K562 (cell line): ENCODE data around the gene RBKS. TPM values are rescaled to one million over a fixed set of nuclear protein-coding genes. Genes with fewer than 3 reads are reported as not detected.
A peak's percentile ranks its signal among the peaks of the same experiment; 100 is the strongest.

Source experiments
- ATAC-seq: fragments of 200-7000 bp; cut with Tn5 transposase; 3 replicates; pipeline ENCODE4 v1.9.1; 2020; ENCODE audit warnings: moderate library complexity
- BruUV-seq: library from RNA; stranded (reverse); fragments of 400-500 nt; replicated peaks from 2 replicates; lab custom pipeline; 2021; lab: Mats Ljungman, UMichigan
- CTCF ChIA-PET: fragments of 300-600 bp; formaldehyde crosslinking; extraction: SDS; loops from one replicate; lab custom pipeline; 2021; ENCODE audit warnings: low intra/inter-chr PET ratio; lab: Yijun Ruan, JAX
- POLR2A ChIA-PET: fragments of 300-600, 350-650 bp; sonication (Branson Sonifier 250); formaldehyde crosslinking; extraction: SDS; loops from one replicate; lab custom pipeline; 2021; ENCODE audit warnings: antibody characterized with exemption, inconsistent platforms; lab: Yijun Ruan, JAX
- DNase-seq, 4 experiments: peaks; one replicate each; pipeline versions ENCODE4 v3.0.0 to v3.0.0-alpha.2; 2011 to 2018; ENCODE audit warnings: low spot score in 3 of 4, mixed read lengths in 3 of 4; ENCODE audit errors: extremely low read depth in 1 of 4
- FAIRE-seq: peaks from 2 replicates; lab custom pipeline; 2011; peaks lifted over from hg19 to GRCh38; lab: Jason Lieb, UNC
- H2AFZ ChIP-seq: 2 replicates; pipeline ENCODE4 v1.6.0; 2011; ENCODE audit warnings: low read depth, low read length, control low read depth, inconsistent platforms
- H3K27ac ChIP-seq: fragments of 200-600 bp; 3 replicates; pipeline ENCODE4 v1.8.0; 2011; ENCODE audit warnings: low read depth, mild to moderate bottlenecking, control low read depth, inconsistent platforms, low read length, moderate library complexity, mixed read lengths; ENCODE audit errors: extremely low read depth
- H3K27me3 ChIP-seq, 2 experiments: fragments of 300-600 bp in 1 of 2; 2 replicates in 1 of 2; 3 replicates in 1 of 2; pipeline versions ENCODE4 v1.6.0 to v1.8.0; 2011; ENCODE audit warnings: inconsistent platforms in 2 of 2, low read length in 2 of 2, mild to moderate bottlenecking in 1 of 2, mixed read lengths in 1 of 2, moderate library complexity in 1 of 2; ENCODE audit not compliant: control insufficient read depth in 2 of 2, insufficient read depth in 2 of 2
- H3K36me3 ChIP-seq: fragments of 300-600 bp; 3 replicates; pipeline ENCODE4 v1.8.0; 2011; ENCODE audit warnings: mild to moderate bottlenecking, low read length, inconsistent platforms; ENCODE audit not compliant: control insufficient read depth, insufficient read depth
- H3K4me1 ChIP-seq, 2 experiments: fragments of 200-600 bp in 1 of 2; replicated peaks in 1 of 2; 2 replicates in 1 of 2; 3 replicates in 1 of 2; pipeline versions ENCODE4 v1.5.1 to v1.8.0; 2011; ENCODE audit warnings: inconsistent platforms in 2 of 2, low read length in 2 of 2, mild to moderate bottlenecking in 1 of 2, mixed read lengths in 1 of 2, moderate library complexity in 1 of 2; ENCODE audit not compliant: control insufficient read depth in 2 of 2, insufficient read depth in 2 of 2
- H3K4me2 ChIP-seq: 2 replicates; pipeline ENCODE4 v1.6.1; 2011; ENCODE audit warnings: low read length, control low read depth, inconsistent platforms, mixed read lengths; ENCODE audit not compliant: insufficient read depth
- H3K4me3 ChIP-seq: fragments of 200-600 bp; sonication (generic), shearing (Covaris generic); 2 replicates; pipeline ENCODE4 v1.5.1; 2016; ENCODE audit warnings: control low read depth, inconsistent platforms
- H3K79me2 ChIP-seq: fragments of 200-600 bp; 3 replicates; pipeline ENCODE4 v1.8.0; 2011; ENCODE audit warnings: low read length, inconsistent platforms; ENCODE audit not compliant: control insufficient read depth, insufficient read depth
- H3K9ac ChIP-seq, 2 experiments: 2 replicates each; pipeline versions ENCODE4 v1.6.0 to v1.6.1; 2011; ENCODE audit warnings: low read depth in 2 of 2, low read length in 2 of 2, control low read depth in 1 of 2, inconsistent platforms in 1 of 2, mild to moderate bottlenecking in 1 of 2, mixed read lengths in 1 of 2; ENCODE audit not compliant: insufficient read depth in 1 of 2
- H3K9me1 ChIP-seq: one replicate; pipeline ENCODE4 v1.6.0; 2011; ENCODE audit warnings: inconsistent platforms, mild to moderate bottlenecking, low read length, moderate library complexity; ENCODE audit not compliant: control insufficient read depth, insufficient read depth
- H3K9me3 ChIP-seq: replicated peaks from 2 replicates; pipeline ENCODE4 v1.5.1; 2011; ENCODE audit warnings: low read depth, low read length, inconsistent platforms; ENCODE audit not compliant: control insufficient read depth, insufficient read depth
- H4K20me1 ChIP-seq: replicated peaks from 2 replicates; pipeline ENCODE4 v1.6.1; 2011; ENCODE audit warnings: low read length, inconsistent platforms, mixed read lengths; ENCODE audit not compliant: control insufficient read depth, insufficient read depth
- ADNP ChIP-seq: fragments of 200-800 bp; sonication (Bioruptor generic); IDR thresholded peaks from 2 replicates; pipeline ENCODE4 v1.6.1; 2016; ENCODE audit warnings: missing genetic modification characterization, missing compliant biosample characterization
- CBX8 ChIP-seq: fragments of 200-600 bp; sonication (generic); IDR thresholded peaks from 2 replicates; pipeline ENCODE4 v1.6.1; 2012; ENCODE audit warnings: borderline replicate concordance, mixed run types, low read depth, mild to moderate bottlenecking, moderate library complexity, mixed read lengths, low read length, control low read depth, inconsistent platforms; ENCODE audit not compliant: poor library complexity, severe bottlenecking; ENCODE audit errors: extremely low read depth
- CTBP1 ChIP-seq: fragments of 450-650 bp; IDR thresholded peaks from 2 replicates; pipeline ENCODE4 v1.6.1; 2016; ENCODE audit warnings: borderline replicate concordance
- DPF2 ChIP-seq: fragments of 450-650 bp; IDR thresholded peaks from 2 replicates; pipeline ENCODE4 v1.6.1; 2016
- EWSR1 ChIP-seq: fragments of 450-650 bp; IDR thresholded peaks from 2 replicates; pipeline ENCODE4 v1.6.1; 2018; ENCODE audit warnings: borderline replicate concordance, mild to moderate bottlenecking, low read depth, moderate library complexity; ENCODE audit not compliant: partially characterized antibody
- HMG20A ChIP-seq: fragments of 450-650 bp; formaldehyde crosslinking; conservative IDR thresholded peaks from 2 replicates; pipeline ENCODE4 v1.4.0; 2020; ENCODE audit warnings: mild to moderate bottlenecking, mixed read lengths
- MEF2D ChIP-seq: conservative IDR thresholded peaks from 2 replicates; pipeline ENCODE4 v1.6.1; 2016; ENCODE audit warnings: low read depth, missing genetic modification characterization, missing compliant biosample characterization
- NFE2L1 ChIP-seq: fragments of 450-650 bp; IDR thresholded peaks from 2 replicates; pipeline ENCODE4 v1.6.1; 2016; ENCODE audit warnings: missing genetic modification characterization, low read depth, mild to moderate bottlenecking, missing compliant biosample characterization, moderate library complexity, borderline replicate concordance
- PCBP1 ChIP-seq: fragments of 200-400 bp; formaldehyde crosslinking; IDR thresholded peaks from 2 replicates; pipeline ENCODE4 v1.6.1; 2018; ENCODE audit warnings: mild to moderate bottlenecking, low read depth, low read length; ENCODE audit not compliant: poor library complexity, severe bottlenecking
- PHF8 ChIP-seq: fragments of 200-600 bp; sonication (generic); IDR thresholded peaks from 2 replicates; pipeline ENCODE4 v1.6.1; 2012; ENCODE audit warnings: mixed run types, mild to moderate bottlenecking, inconsistent platforms, low read length, moderate library complexity, borderline replicate concordance
- POLR3A ChIP-seq: IDR thresholded peaks from 2 replicates; pipeline ENCODE4 v1.6.1; 2011; ENCODE audit warnings: borderline replicate concordance, mild to moderate bottlenecking, moderate library complexity; ENCODE audit not compliant: insufficient read length, insufficient read depth; ENCODE audit errors: extremely low read depth
- PTBP1 ChIP-seq: fragments of 200-400 bp; formaldehyde crosslinking; IDR thresholded peaks from 2 replicates; pipeline ENCODE4 v1.6.1; 2017; ENCODE audit warnings: low read depth, low read length
- SOX6 ChIP-seq: fragments of 450-650 bp; IDR thresholded peaks from 2 replicates; pipeline ENCODE4 v1.6.1; 2014; ENCODE audit warnings: mild to moderate bottlenecking
- TRIM28 ChIP-seq: fragments of 450-650 bp; IDR thresholded peaks from 2 replicates; pipeline ENCODE4 v1.6.1; 2017
- ZNF282 ChIP-seq: sonication (generic); formaldehyde crosslinking; IDR thresholded peaks from 2 replicates; pipeline ENCODE4 v1.8.1; 2023; ENCODE audit warnings: missing genetic modification reagents
- WGBS: fragments of 100-300 bp; shearing (Covaris generic); methylation state at CpG from one replicate; pipeline ENCODE4 v1.1.6; 2016; ENCODE audit warnings: low coverage, mixed read lengths; ENCODE audit not compliant: insufficient coverage; ENCODE audit errors: missing lambda C conversion rate; 5-methylcytosine and 5-hydroxymethylcytosine counted together
- in situ Hi-C: fragments of 300-500 bp; cut with MboI; formaldehyde crosslinking; loops from 4 replicates; pipeline ENCODE4 v1.15.0; 2018; ENCODE audit warnings: inconsistent platforms, mixed read lengths
- intact Hi-C: fragments of 100-400 bp; cut with micrococcal nuclease; formaldehyde crosslinking; loops from 2 replicates; pipeline ENCODE4 v1.14.2; 2022
- polyA plus RNA-seq, 8 experiments: library from polyadenylated mRNA; depleted of rRNA in 4 of 8; stranded (reverse) in 5 of 8; unstranded in 3 of 8; fragments of >200 nt; fragmentation: Nextera tagmentation in 2 of 8; fragmentation: Illumina TruSeq in 1 of 8; extraction: Ambion mirVana in 2 of 8; extraction: Trizol in 1 of 8; gene quantifications; 2 replicates each; pipeline versions ENCODE4 v1.2.1 to v1.2.3, GENCODE V29; 2011 to 2014; ENCODE audit warnings: inconsistent platforms in 1 of 8, missing spikeins in 1 of 8
- total RNA-seq, 7 experiments: library from RNA; depleted of rRNA in 6 of 7; stranded (reverse); fragments of >200 nt in 6 of 7; fragmentation: Illumina TruSeq in 2 of 7; extraction: Trizol in 2 of 7; gene quantifications; 2 replicates each; pipeline versions ENCODE4 v1.2.1 to v1.2.3, GENCODE V29; 2011 to 2021; ENCODE audit warnings: low replicate concordance in 1 of 7
- TF ChIP-seq, protein P1 (sequence below): IDR thresholded peaks from 2 replicates; pipeline ENCODE4 v1.6.1; 2011; ENCODE audit warnings: borderline replicate concordance, low read depth, mild to moderate bottlenecking, moderate library complexity, low read length; ENCODE audit not compliant: insufficient read depth, poor library complexity, severe bottlenecking
- TF ChIP-seq, protein P2 (sequence below): fragments of 200-800 bp; sonication (Bioruptor generic); IDR thresholded peaks from 2 replicates; pipeline ENCODE4 v1.6.1; 2017; ENCODE audit warnings: missing genetic modification characterization, missing compliant biosample characterization

The RBKS gene
- total and polyA plus RNA-seq, 9 of the 15 experiments (the other 6 are each of a cell fraction or from before 2014, with no cell fraction given) = 0.06 to 0.39 (median 0.19) TPM

DNA sequence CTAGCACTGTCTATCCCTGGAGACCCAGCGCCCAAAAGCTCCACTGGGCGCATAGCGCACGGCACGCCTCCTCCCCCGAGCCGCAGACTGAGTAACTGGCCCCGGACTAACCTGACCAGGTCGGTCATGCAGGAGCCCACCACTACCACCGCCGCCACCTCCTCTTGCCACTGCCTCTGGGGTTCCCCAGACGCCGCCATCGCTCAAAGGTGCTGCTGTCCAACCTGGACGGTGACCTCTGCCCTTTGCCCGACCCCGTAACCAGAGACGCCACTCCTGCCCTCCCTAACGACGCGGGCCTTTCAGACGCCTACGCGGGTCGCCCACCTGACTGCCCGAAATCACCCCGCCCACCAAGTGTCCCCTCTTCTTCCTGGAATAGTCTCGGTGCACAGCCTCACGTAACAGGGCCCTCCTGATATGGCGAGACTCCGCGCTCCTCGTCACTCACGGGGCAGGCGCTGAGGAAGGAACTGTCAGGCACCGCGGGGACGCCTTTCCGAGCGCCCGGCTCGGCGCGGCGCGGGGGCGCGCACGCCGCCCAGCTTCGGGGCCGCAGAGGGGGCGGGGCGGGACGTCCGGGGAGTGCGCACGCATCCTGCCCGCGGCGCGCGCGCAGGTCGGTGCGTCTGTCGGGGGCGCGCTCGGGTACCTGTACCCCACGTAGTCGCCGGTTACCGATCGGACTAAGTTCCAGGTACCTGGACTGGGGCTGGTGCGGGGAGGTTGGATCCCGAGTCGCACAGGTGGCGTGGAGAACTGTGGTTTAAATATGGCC, at the start of gene RBKS, which contains the start of gene BABAM2 (continued):
- TF ChIP-seq PCBP1 = no peak
- no peak for TF ChIP-seq CBX8
- TF ChIP-seq ZNF282 (CRISPR knock-in tag) = no peak
- TF ChIP-seq MEF2D (tag) = 0 out of 2 replicates have a peak, but pooled peaks have one; percentile 15
- no peak for TF ChIP-seq ADNP (tag)
- peak; percentile 64; the same call in 1 of the 2 replicates for TF ChIP-seq CTBP1
- peak; percentile 91; the same call in 1 of the 2 replicates for TF ChIP-seq PHF8

DNA sequence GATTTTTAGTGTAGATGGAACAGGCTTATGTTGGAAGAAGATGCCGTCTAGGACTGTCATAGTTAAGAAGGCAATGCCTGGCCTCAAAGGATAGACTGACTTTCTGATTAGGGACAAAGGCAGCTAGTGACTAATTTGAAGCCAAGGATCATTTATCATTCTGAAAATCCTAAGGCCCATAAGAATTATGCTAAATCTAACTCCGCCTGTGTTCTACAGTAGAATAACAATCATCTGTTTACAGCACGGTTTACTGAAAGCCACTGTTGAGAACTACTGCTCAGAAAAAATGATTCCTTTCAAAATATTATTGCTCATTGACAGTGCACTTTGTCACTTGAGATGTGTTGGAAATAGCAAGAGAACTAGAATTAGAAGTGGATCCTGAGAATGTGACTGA, 44.8 kb upstream of the RBKS start:
- no peaks in the 10 kb centered on the region for H3K4me1 ChIP-seq
- H3K9me3 ChIP-seq = no peaks in the 10 kb centered on the region
- H3K9ac ChIP-seq = no peak overlapping the region
- no TSS peak for BruUV-seq
- no peak for DNase-seq
- no peak overlapping the region for H2AFZ ChIP-seq
- in situ Hi-C loops (no loop called here), intact Hi-C loops (no loop called here)
- ChIA-PET CTCF (no interaction called here), POLR2A (no interaction called here)
- no peak overlapping the region for H3K4me3 ChIP-seq
- H3K27me3 ChIP-seq = no peaks in the 10 kb centered on the region
- WGBS = 60% methylated on average over 3 of the region's 3 CpGs
- no peaks in the 10 kb centered on the region for H4K20me1 ChIP-seq
- H3K9me1 ChIP-seq = no peaks in the 10 kb centered on the region
- no peaks in the 10 kb centered on the region for H3K36me3 ChIP-seq
- H3K79me2 ChIP-seq = no peaks in the 10 kb centered on the region
- no peak for FAIRE-seq
- no peak overlapping the region for H3K27ac ChIP-seq
- ATAC-seq = no peak
- no peak overlapping the region for H3K4me2 ChIP-seq
- TF ChIP-seq EWSR1 (no peak), POLR3A (no peak), SOX6 (no peak), TRIM28 (no peak), DPF2 (no peak), HMG20A (no peak), PTBP1 (no peak), NFE2L1 (no peak)
- TF ChIP-seq, protein P1, sequence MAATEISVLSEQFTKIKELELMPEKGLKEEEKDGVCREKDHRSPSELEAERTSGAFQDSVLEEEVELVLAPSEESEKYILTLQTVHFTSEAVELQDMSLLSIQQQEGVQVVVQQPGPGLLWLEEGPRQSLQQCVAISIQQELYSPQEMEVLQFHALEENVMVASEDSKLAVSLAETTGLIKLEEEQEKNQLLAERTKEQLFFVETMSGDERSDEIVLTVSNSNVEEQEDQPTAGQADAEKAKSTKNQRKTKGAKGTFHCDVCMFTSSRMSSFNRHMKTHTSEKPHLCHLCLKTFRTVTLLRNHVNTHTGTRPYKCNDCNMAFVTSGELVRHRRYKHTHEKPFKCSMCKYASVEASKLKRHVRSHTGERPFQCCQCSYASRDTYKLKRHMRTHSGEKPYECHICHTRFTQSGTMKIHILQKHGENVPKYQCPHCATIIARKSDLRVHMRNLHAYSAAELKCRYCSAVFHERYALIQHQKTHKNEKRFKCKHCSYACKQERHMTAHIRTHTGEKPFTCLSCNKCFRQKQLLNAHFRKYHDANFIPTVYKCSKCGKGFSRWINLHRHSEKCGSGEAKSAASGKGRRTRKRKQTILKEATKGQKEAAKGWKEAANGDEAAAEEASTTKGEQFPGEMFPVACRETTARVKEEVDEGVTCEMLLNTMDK = no peak
- TF ChIP-seq, protein P2, sequence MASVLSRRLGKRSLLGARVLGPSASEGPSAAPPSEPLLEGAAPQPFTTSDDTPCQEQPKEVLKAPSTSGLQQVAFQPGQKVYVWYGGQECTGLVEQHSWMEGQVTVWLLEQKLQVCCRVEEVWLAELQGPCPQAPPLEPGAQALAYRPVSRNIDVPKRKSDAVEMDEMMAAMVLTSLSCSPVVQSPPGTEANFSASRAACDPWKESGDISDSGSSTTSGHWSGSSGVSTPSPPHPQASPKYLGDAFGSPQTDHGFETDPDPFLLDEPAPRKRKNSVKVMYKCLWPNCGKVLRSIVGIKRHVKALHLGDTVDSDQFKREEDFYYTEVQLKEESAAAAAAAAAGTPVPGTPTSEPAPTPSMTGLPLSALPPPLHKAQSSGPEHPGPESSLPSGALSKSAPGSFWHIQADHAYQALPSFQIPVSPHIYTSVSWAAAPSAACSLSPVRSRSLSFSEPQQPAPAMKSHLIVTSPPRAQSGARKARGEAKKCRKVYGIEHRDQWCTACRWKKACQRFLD (CRISPR knock-in tag) = no peak
